Loucy (cell line): Measurements from ENCODE around the gene CHST2.

ENCODE experiments used
- H2AFZ ChIP-seq: fragments of 200-600 bp; sonication (generic); 2 replicates; pipeline ENCODE4 v1.6.0; 2016; ENCODE audit warnings: antibody characterized with exemption, mild to moderate bottlenecking, low read length, moderate library complexity
- H3F3A ChIP-seq: fragments of 200-600 bp; 2 replicates; pipeline ENCODE4 v1.6.0; 2016; ENCODE audit warnings: antibody characterized with exemption, low read depth, mild to moderate bottlenecking
- H3K27me3 ChIP-seq: fragments of 200-600 bp; sonication (generic); 2 replicates; pipeline ENCODE4 v1.6.1; 2014; ENCODE audit warnings: low read length, mild to moderate bottlenecking; ENCODE audit not compliant: insufficient read depth, poor library complexity, severe bottlenecking
- H3K36me3 ChIP-seq: fragments of 200-600 bp; sonication (generic); 2 replicates; pipeline ENCODE4 v1.6.1; 2016; ENCODE audit warnings: low read length; ENCODE audit not compliant: insufficient read depth
- H3K4me1 ChIP-seq: fragments of 200-600 bp; sonication (generic); 2 replicates; pipeline ENCODE4 v1.5.1; 2014; ENCODE audit warnings: low read length, mild to moderate bottlenecking; ENCODE audit not compliant: insufficient read depth, poor library complexity, severe bottlenecking
- H3K4me2 ChIP-seq: fragments of 200-600 bp; sonication (generic); 2 replicates; pipeline ENCODE4 v1.6.0; 2014; ENCODE audit warnings: antibody characterized with exemption, low read length, low read depth, mild to moderate bottlenecking; ENCODE audit not compliant: poor library complexity, severe bottlenecking
- H3K4me3 ChIP-seq: fragments of 200-600 bp; sonication (generic); 2 replicates; pipeline ENCODE4 v1.5.1; 2014; ENCODE audit warnings: low read length, mild to moderate bottlenecking, mixed read lengths; ENCODE audit not compliant: poor library complexity, severe bottlenecking
- H3K79me2 ChIP-seq: fragments of 200-600 bp; sonication (generic); 2 replicates; pipeline ENCODE4 v1.6.1; 2014; ENCODE audit warnings: low read length; ENCODE audit not compliant: insufficient read depth
- H3K9ac ChIP-seq: fragments of 200-600 bp; sonication (generic); 2 replicates; pipeline ENCODE4 v1.6.0; 2014; ENCODE audit warnings: mild to moderate bottlenecking, low read depth, low read length, moderate library complexity; ENCODE audit not compliant: poor library complexity, severe bottlenecking
- H3K9me2 ChIP-seq: fragments of 200-600 bp; sonication (generic); replicated peaks from 2 replicates; pipeline ENCODE4 v1.6.1; 2016; ENCODE audit warnings: low read depth, low read length, mixed read lengths
- H3K9me3 ChIP-seq: fragments of 200-600 bp; sonication (generic); 2 replicates; pipeline ENCODE4 v1.6.1; 2014; ENCODE audit warnings: mild to moderate bottlenecking, antibody characterized with exemption, low read length, low read depth; ENCODE audit not compliant: insufficient read depth
- H4K20me1 ChIP-seq: fragments of 200-600 bp; sonication (generic); 2 replicates; pipeline ENCODE4 v1.6.0; 2014; ENCODE audit warnings: antibody characterized with exemption, low read length, mild to moderate bottlenecking; ENCODE audit not compliant: insufficient read depth, poor library complexity, severe bottlenecking
- EZH2phosphoT487 ChIP-seq: fragments of 200-600 bp; IDR thresholded peaks from 2 replicates; pipeline ENCODE4 v1.6.1; 2018; ENCODE audit warnings: antibody characterized with exemption, mild to moderate bottlenecking, moderate library complexity, borderline replicate concordance
- TF ChIP-seq, protein P1 (sequence below): fragments of 200-600 bp; sonication (generic); conservative IDR thresholded peaks from 2 replicates; pipeline ENCODE4 v1.5.1; 2014; ENCODE audit warnings: mild to moderate bottlenecking, antibody characterized with exemption, low read length

CHST2 gene

DNA sequence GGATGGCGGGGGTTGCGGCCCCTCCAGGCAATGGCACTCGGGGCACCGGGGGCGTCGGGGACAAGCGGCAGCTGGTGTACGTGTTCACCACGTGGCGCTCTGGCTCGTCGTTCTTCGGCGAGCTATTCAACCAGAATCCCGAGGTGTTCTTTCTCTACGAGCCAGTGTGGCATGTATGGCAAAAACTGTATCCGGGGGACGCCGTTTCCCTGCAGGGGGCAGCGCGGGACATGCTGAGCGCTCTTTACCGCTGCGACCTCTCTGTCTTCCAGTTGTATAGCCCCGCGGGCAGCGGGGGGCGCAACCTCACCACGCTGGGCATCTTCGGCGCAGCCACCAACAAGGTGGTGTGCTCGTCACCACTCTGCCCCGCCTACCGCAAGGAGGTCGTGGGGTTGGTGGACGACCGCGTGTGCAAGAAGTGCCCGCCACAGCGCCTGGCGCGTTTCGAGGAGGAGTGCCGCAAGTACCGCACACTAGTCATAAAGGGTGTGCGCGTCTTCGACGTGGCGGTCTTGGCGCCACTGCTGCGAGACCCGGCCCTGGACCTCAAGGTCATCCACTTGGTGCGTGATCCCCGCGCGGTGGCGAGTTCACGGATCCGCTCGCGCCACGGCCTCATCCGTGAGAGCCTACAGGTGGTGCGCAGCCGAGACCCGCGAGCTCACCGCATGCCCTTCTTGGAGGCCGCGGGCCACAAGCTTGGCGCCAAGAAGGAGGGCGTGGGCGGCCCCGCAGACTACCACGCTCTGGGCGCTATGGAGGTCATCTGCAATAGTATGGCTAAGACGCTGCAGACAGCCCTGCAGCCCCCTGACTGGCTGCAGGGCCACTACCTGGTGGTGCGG lies 1.9 kb downstream of the CHST2 start:
- Histone ChIP-seq H3F3A (peaks cover 5% of the 10 kb centered on the region; the same call in 1 of the 2 replicates), H3K4me2 (no peak overlapping the region), H2AFZ (no peak overlapping the region), H3K4me1 (peaks cover 7% of the 10 kb centered on the region), H3K79me2 (no peaks in the 10 kb centered on the region), H3K4me3 (peak overlapping the region; percentile 82), H3K27me3 (no peaks in the 10 kb centered on the region), H3K9me3 (no peaks in the 10 kb centered on the region), H3K9ac (no peak overlapping the region), H3K36me3 (no peaks in the 10 kb centered on the region), H3K9me2 (no peaks in the 10 kb centered on the region), H4K20me1 (no peaks in the 10 kb centered on the region)
- TF ChIP-seq, protein P1, sequence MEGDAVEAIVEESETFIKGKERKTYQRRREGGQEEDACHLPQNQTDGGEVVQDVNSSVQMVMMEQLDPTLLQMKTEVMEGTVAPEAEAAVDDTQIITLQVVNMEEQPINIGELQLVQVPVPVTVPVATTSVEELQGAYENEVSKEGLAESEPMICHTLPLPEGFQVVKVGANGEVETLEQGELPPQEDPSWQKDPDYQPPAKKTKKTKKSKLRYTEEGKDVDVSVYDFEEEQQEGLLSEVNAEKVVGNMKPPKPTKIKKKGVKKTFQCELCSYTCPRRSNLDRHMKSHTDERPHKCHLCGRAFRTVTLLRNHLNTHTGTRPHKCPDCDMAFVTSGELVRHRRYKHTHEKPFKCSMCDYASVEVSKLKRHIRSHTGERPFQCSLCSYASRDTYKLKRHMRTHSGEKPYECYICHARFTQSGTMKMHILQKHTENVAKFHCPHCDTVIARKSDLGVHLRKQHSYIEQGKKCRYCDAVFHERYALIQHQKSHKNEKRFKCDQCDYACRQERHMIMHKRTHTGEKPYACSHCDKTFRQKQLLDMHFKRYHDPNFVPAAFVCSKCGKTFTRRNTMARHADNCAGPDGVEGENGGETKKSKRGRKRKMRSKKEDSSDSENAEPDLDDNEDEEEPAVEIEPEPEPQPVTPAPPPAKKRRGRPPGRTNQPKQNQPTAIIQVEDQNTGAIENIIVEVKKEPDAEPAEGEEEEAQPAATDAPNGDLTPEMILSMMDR: peak; percentile 52
- TF ChIP-seq EZH2phosphoT487: no peak

DNA sequence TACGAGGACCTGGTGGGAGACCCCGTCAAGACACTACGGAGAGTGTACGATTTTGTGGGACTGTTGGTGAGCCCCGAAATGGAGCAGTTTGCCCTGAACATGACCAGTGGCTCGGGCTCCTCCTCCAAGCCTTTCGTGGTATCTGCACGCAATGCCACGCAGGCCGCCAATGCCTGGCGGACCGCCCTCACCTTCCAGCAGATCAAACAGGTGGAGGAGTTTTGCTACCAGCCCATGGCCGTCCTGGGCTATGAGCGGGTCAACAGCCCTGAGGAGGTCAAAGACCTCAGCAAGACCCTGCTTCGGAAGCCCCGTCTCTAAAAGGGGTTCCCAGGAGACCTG lies 2.5 kb downstream of the CHST2 start:
- TF ChIP-seq, protein P1: no peak
- no peak for TF ChIP-seq EZH2phosphoT487
- H3K9me2 ChIP-seq: no peaks in the 10 kb centered on the region
- peaks cover 5% of the 10 kb centered on the region; the same call in 1 of the 2 replicates for H3F3A ChIP-seq
- H3K9me3 ChIP-seq: no peaks in the 10 kb centered on the region
- peaks cover 7% of the 10 kb centered on the region for H3K4me1 ChIP-seq
- no peaks in the 10 kb centered on the region for H3K27me3 ChIP-seq
- no peaks in the 10 kb centered on the region for H4K20me1 ChIP-seq
- no peak overlapping the region for H3K4me2 ChIP-seq
- no peak overlapping the region for H3K9ac ChIP-seq
- no peaks in the 10 kb centered on the region for H3K79me2 ChIP-seq
- no peak overlapping the region for H2AFZ ChIP-seq
- no peaks in the 10 kb centered on the region for H3K36me3 ChIP-seq
- H3K4me3 ChIP-seq: no peak overlapping the region

DNA sequence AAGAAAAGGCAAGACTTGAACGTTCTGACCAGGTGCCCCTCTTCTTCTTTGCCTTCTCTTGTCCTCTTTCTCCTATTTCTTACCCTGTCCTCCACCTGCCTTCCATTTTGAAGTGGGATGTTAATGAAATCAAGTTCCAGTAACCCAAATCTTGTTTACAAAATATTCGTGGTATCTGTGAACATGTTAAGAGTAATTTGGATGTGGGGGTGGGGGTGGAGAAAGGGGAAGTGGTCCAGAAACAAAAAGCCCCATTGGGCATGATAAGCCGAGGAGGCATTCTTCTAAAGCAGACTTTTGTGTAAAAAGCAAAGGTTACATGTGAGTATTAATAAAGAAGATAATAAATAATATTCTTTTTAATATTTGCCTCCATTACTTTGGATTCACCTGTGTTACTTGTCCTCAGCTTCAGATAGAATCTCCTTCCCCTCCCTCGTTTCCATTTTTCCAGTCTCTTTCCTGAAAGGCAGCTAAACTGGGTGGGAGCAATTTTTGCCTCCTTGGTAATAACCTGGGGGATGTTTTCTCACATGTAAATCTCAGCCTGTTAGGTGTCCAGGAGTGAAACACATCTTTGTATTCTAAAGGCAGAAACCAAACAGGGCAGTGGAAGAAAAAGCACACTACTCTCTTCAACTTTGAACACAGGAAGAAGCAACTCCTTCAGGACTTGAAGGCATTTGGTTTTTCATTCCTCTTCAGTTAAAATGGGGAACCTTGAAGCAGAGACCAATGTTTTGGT lies 3.2 kb downstream of the CHST2 start:
- Histone ChIP-seq H3K27me3 (no peaks in the 10 kb centered on the region), H3F3A (peaks cover 5% of the 10 kb centered on the region; the same call in 1 of the 2 replicates), H3K36me3 (no peaks in the 10 kb centered on the region), H3K9me2 (no peaks in the 10 kb centered on the region), H3K4me2 (no peak overlapping the region), H4K20me1 (no peaks in the 10 kb centered on the region), H3K9me3 (no peaks in the 10 kb centered on the region), H3K4me3 (no peak overlapping the region), H3K79me2 (no peaks in the 10 kb centered on the region), H3K4me1 (peaks cover 7% of the 10 kb centered on the region), H3K9ac (no peak overlapping the region), H2AFZ (no peak overlapping the region)
- no peak for TF ChIP-seq EZH2phosphoT487
- TF ChIP-seq, protein P1: no peak
